ENCODE results near the gene MAP2K1. TPM values are rescaled to one million over a fixed set of nuclear protein-coding genes. Genes with fewer than 3 reads are reported as not detected.

The MAP2K1 gene
- total and polyA plus RNA-seq, 2 of the 4 experiments (the other 2 are of a cell fraction) = 34.7 to 37.8 TPM

GRCh38 chr15:66456211-66456610 is 69.5 kb downstream of the MAP2K1 start:
- intact Hi-C loops (cut with micrococcal nuclease) (no loop called here), in situ Hi-C loops (cut with MboI; ENCODE audit: low sequenced_read_pairs) (no loop called here), dilution Hi-C loops (cut with HindIII; ENCODE audit: low sequenced_read_pairs, unreplicated experiment) (no loop called here)
- Histone ChIP-seq H3K79me1 (ENCODE audit: low read depth in 1 of 2, low read length in 2 of 2) (peaks cover 27 to 56% of the 10 kb centered on the region in 2 experiments), H3K56ac (ENCODE audit: extremely low read depth, insufficient read depth, low read length) (no peak overlapping the region), H3K18ac (ENCODE audit: low read depth, low read length) (no peak overlapping the region), H2BK20ac (ENCODE audit: low read depth, low read length) (no peak overlapping the region), H2BK120ac (ENCODE audit: low read depth, low read length) (no peak overlapping the region), H2AFZ (replicated peaks; ENCODE audit: low read length, poor library complexity) (no peak overlapping the region), H2AK9ac (replicated peaks; ENCODE audit: low read depth, low read length, poor library complexity) (no peak overlapping the region), H2BK5ac (ENCODE audit: low read depth, low read length, poor library complexity, severe bottlenecking) (no peak overlapping the region), H3K4me1 (ENCODE audit: control insufficient read depth, insufficient read depth, low read length) (0 out of 2 replicates have a peak, but pooled peaks cover 2% of the 10 kb centered on the region), H3K36me3 (ENCODE audit: control insufficient read depth, insufficient read depth, low read length) (peaks cover 10% of the 10 kb centered on the region), H4K8ac (ENCODE audit: low read depth in 2 of 2, low read length in 2 of 2) (no peak overlapping the region), H3K4ac (ENCODE audit: low read depth, low read length) (no peak overlapping the region), H3K9me3 (ENCODE audit: control insufficient read depth, insufficient read depth, low read length) (no peaks in the 10 kb centered on the region), H4K20me1 (ENCODE audit: insufficient read depth, low read length) (peaks cover 3% of the 10 kb centered on the region; the same call in 1 of the 2 replicates), H3K4me2 (ENCODE audit: low read depth, low read length) (no peak overlapping the region), H3K14ac (replicated peaks; ENCODE audit: low read depth, low read length) (no peak overlapping the region), H3K23ac (ENCODE audit: low read depth, low read length) (no peak overlapping the region), H3K27me3 (ENCODE audit: control insufficient read depth, insufficient read depth, low read length) (no peaks in the 10 kb centered on the region), H4K5ac (ENCODE audit: low read depth, low read length) (no peak overlapping the region), H2AK5ac (ENCODE audit: low read depth, low read length) (no peak overlapping the region), H3K4me3 (ENCODE audit: insufficient read depth, low read depth, low read length) (no peak overlapping the region), H3K27ac (ENCODE audit: insufficient read depth, low read length) (no peak overlapping the region), H3K9ac (ENCODE audit: low read depth, low read length) (no peak overlapping the region), H2BK15ac (ENCODE audit: low read depth, low read length) (no peak overlapping the region), H4K91ac (ENCODE audit: insufficient read depth, low read depth, low read length) (no peak overlapping the region), H3K9me1 (ENCODE audit: insufficient read depth, low read length) (peaks cover 19% of the 10 kb centered on the region)
- TF ChIP-seq FOS (IDR thresholded peaks at IDR 0.05; ENCODE audit: low read depth, low read length) (no peak), NFE2L2 (IDR thresholded peaks at IDR 0.05; ENCODE audit: low read depth, low read length) (no peak), CHD1 (IDR thresholded peaks at IDR 0.05; ENCODE audit: low read depth, low read length) (no peak)
- ATAC-seq (ENCODE audit: low read depth) (no peak), DNase-seq (peak; percentile 34)
- CTCF ChIA-PET = no interaction called here
- no CpG with 5 or more reads among the region's 3 CpGs for WGBS, 2 experiments (ENCODE audit: extremely low coverage in 2 of 2, insufficient read length in 1 of 2)
- POLR2A ChIA-PET (ENCODE audit: unreplicated experiment) = no interaction called here
- BruUV-seq (replicated peaks) = no TSS peak

Data from IMR-90 (cell line).